Suprapubic skin (tissue), 4 donors: ENCODE data around the gene ITGAE. TPM values are rescaled to one million over a fixed set of nuclear protein-coding genes. Genes with fewer than 3 reads are reported as not detected.
"Not testable (repeated sequence)": the region's sequence is repeated elsewhere in the genome, so short reads cannot be mapped to it uniquely, and the experiment has no call there.

ENCODE experiments used
- DNase-seq, 2 donors: peaks; one replicate each; pipeline ENCODE4 v3.0.0-alpha.2; 2019; ENCODE audit warnings: low spot score in 2 of 2
- H3K27ac ChIP-seq: fragments of 200-600 bp; sonication (generic); one replicate; pipeline ENCODE4 v1.5.1; 2019
- H3K27me3 ChIP-seq: fragments of 200-600 bp; sonication (generic); one replicate; pipeline ENCODE4 v1.5.1; 2019
- H3K36me3 ChIP-seq: fragments of 200-600 bp; sonication (generic); one replicate; pipeline ENCODE4 v1.5.1; 2019
- H3K4me1 ChIP-seq: fragments of 200-600 bp; sonication (generic); one replicate; pipeline ENCODE4 v1.5.1; 2019
- H3K4me3 ChIP-seq: fragments of 200-600 bp; sonication (generic); one replicate; pipeline ENCODE4 v1.5.1; 2019; ENCODE audit warnings: mild to moderate bottlenecking
- H3K9me3 ChIP-seq: fragments of 200-600 bp; sonication (generic); one replicate; pipeline ENCODE4 v1.5.1; 2019
- CTCF ChIP-seq, 2 donors: fragments of 200-600 bp in 1 of 2; fragments of 450-650 bp in 1 of 2; sonication (generic) in 1 of 2; IDR thresholded peaks; one replicate each; pipeline ENCODE4 v1.5.1; 2016 to 2019; ENCODE audit warnings: antibody characterized with exemption in 2 of 2, mild to moderate bottlenecking in 1 of 2, moderate library complexity in 1 of 2
- EP300 ChIP-seq: sonication (generic); formaldehyde crosslinking; IDR thresholded peaks from one replicate; pipeline ENCODE4 v1.6.1; 2017; ENCODE audit warnings: antibody characterized with exemption
- POLR2A ChIP-seq, 2 donors: fragments of 450-650 bp; IDR thresholded peaks; one replicate each; pipeline ENCODE4 v1.6.1; 2017; ENCODE audit warnings: antibody characterized with exemption in 2 of 2, mild to moderate bottlenecking in 2 of 2, moderate library complexity in 2 of 2
- POLR2AphosphoS5 ChIP-seq, 3 donors: sonication (generic); formaldehyde crosslinking; IDR thresholded peaks; one replicate each; pipeline ENCODE4 v1.6.1; 2017; ENCODE audit warnings: antibody characterized with exemption in 3 of 3
- WGBS: methylation state at CpG from one replicate; pipeline ENCODE4 v1.1.5; 2018; 5-methylcytosine and 5-hydroxymethylcytosine counted together
- total RNA-seq, 4 donors: library from RNA; depleted of rRNA; stranded (reverse); fragments of >200 nt; gene quantifications; one replicate each; pipeline ENCODE4 v1.1.0, GENCODE V29; 2016

Gene ITGAE
- total RNA-seq, 4 donors from 2014 or later = 14.0 to 20.7 (median 14.4) TPM

DNA sequence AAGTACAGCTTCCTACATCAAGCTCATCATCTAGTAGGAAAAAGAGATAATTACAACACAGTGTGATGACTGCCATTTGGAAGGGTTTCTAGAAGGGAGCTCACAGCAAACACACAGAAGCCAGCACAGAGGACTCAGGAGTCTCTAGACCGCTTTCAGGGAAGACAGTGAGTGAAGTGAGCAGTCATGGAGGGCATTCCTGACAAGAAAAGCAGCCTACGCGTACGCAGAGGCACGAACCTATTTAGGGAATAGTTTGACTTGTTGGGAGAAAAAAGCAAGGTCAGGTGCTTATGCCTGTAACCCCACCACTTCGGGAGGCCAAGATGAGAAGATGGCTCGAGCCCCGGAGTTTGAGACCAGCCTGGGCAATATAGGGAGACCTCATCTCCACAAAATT is 85.7 kb downstream of the ITGAE start:
- Histone ChIP-seq H3K27ac (no peak overlapping the region), H3K36me3 (peaks cover 74% of the 10 kb centered on the region), H3K4me3 (no peak overlapping the region), H3K4me1 (peaks cover 7% of the 10 kb centered on the region), H3K27me3 (no peaks in the 10 kb centered on the region), H3K9me3 (no peaks in the 10 kb centered on the region)
- 87% methylated on average over 8 of the region's 8 CpGs for WGBS
- TF ChIP-seq POLR2A (IDR thresholded peaks at IDR 0.05) = no peak
- no peak for TF ChIP-seq CTCF (IDR thresholded peaks at IDR 0.05)
- TF ChIP-seq POLR2AphosphoS5 (IDR thresholded peaks at IDR 0.05) = no peak
- TF ChIP-seq EP300 = no peak
- no peak for DNase-seq

DNA sequence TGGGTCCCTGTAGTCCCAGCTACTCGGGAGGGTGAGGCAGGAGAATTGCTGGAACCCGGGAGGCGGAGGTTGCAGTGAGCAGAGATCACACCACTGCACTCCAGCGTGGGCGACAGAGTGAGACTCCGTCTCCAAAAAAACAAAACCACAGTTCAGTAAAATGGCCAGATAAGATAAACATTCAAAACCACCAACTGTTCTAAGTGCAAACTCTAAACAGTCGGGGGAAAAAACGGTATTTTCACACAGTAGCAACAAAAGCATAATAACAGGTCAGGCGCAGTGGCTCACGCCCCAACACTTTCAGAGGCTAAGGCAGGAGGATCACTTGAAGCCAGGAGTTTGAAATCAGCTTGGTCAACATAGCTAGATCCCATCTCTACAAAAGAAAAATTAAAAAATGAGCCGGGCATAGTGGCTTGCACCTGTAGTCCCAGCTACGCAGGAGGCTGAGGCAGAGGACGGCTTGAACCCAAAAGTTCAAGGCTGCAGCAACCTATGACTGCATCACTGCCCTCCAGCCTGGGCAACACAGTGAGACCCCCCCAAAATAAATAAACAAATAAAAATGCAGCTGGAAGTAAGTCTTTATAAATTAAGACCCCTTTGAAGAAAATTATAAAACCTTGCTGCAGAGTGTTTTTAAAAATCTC is 88.1 kb downstream of the ITGAE start:
- Histone ChIP-seq H3K36me3 (peaks cover 61% of the 10 kb centered on the region), H3K27me3 (no peaks in the 10 kb centered on the region), H3K4me3 (no peak overlapping the region), H3K4me1 (no peaks in the 10 kb centered on the region), H3K27ac (no peak overlapping the region), H3K9me3 (no peaks in the 10 kb centered on the region)
- TF ChIP-seq EP300 (no peak), POLR2AphosphoS5 (IDR thresholded peaks at IDR 0.05) (no peak), CTCF (IDR thresholded peaks at IDR 0.05) (no peak), POLR2A (IDR thresholded peaks at IDR 0.05) (no peak)
- 78% methylated on average over 13 of the region's 13 CpGs for WGBS
- no peak for DNase-seq

- Histone ChIP-seq H3K27me3 (no peaks in the 10 kb centered on the region), H3K4me3 (no peak overlapping the region), H3K9me3 (no peaks in the 10 kb centered on the region), H3K4me1 (no peaks in the 10 kb centered on the region), H3K27ac (no peak overlapping the region), H3K36me3 (peaks cover 42% of the 10 kb centered on the region)
- 57% methylated on average over 5 of the region's 5 CpGs for WGBS
- no peak for DNase-seq
- TF ChIP-seq POLR2AphosphoS5 (IDR thresholded peaks at IDR 0.05) (no peak), CTCF (IDR thresholded peaks at IDR 0.05) (no peak), EP300 (no peak), POLR2A (IDR thresholded peaks at IDR 0.05) (no peak)
Measured at GRCh38 chr17:3710951-3711383, 90.0 kb downstream of the ITGAE start.

GRCh38 chr17:3708366-3708765 is 92.6 kb downstream of the ITGAE start:
- H3K27me3 ChIP-seq = no peaks in the 10 kb centered on the region
- no peaks in the 10 kb centered on the region for H3K4me1 ChIP-seq
- no peak overlapping the region for H3K4me3 ChIP-seq
- no peak overlapping the region for H3K27ac ChIP-seq
- TF ChIP-seq EP300 (no peak), POLR2AphosphoS5 (IDR thresholded peaks at IDR 0.05) (no peak), CTCF (IDR thresholded peaks at IDR 0.05) (no peak), POLR2A (IDR thresholded peaks at IDR 0.05) (no peak)
- H3K9me3 ChIP-seq = no peaks in the 10 kb centered on the region
- DNase-seq = no peak
- H3K36me3 ChIP-seq = peaks cover 16% of the 10 kb centered on the region
- WGBS = 65% methylated on average over 3 of the region's 3 CpGs

DNA sequence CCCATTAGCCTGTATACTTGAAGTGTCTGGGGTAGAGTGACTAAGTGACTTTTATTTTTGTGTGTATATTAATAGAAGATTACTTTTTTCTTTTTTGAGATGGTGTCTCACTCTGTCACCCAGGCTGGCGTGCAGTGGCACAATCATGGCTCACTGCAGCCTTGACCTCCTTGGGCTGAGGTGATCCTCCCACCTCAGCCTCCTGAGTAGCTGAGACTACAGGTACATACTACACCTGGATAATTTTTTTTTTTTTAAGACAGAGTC is 95.3 kb downstream of the ITGAE start:
- H3K4me3 ChIP-seq, DNase-seq, H3K4me1 ChIP-seq, H3K36me3 ChIP-seq, H3K9me3 ChIP-seq, H3K27ac ChIP-seq, H3K27me3 ChIP-seq: not testable (repeated sequence)
- WGBS = 88% methylated on average over 1 of the region's 1 CpG
